HG02840 (cell line): ENCODE results near the gene HAGH.
A peak's percentile ranks its signal among the peaks of the same experiment; 100 is the strongest.

Experiments used
- ATAC-seq: cut with Tn5 transposase; IDR thresholded peaks from one replicate; pipeline ENCODE4 v1.9.1; 2021; ENCODE audit warnings: mild to moderate bottlenecking, moderate library complexity, moderate number of reproducible peaks; ENCODE audit not compliant: unreplicated experiment, low FRiP score

Gene HAGH

GRCh38 chr16:1775846-1776671 is 50.6 kb downstream of the HAGH start:
- no peak for ATAC-seq

DNA sequence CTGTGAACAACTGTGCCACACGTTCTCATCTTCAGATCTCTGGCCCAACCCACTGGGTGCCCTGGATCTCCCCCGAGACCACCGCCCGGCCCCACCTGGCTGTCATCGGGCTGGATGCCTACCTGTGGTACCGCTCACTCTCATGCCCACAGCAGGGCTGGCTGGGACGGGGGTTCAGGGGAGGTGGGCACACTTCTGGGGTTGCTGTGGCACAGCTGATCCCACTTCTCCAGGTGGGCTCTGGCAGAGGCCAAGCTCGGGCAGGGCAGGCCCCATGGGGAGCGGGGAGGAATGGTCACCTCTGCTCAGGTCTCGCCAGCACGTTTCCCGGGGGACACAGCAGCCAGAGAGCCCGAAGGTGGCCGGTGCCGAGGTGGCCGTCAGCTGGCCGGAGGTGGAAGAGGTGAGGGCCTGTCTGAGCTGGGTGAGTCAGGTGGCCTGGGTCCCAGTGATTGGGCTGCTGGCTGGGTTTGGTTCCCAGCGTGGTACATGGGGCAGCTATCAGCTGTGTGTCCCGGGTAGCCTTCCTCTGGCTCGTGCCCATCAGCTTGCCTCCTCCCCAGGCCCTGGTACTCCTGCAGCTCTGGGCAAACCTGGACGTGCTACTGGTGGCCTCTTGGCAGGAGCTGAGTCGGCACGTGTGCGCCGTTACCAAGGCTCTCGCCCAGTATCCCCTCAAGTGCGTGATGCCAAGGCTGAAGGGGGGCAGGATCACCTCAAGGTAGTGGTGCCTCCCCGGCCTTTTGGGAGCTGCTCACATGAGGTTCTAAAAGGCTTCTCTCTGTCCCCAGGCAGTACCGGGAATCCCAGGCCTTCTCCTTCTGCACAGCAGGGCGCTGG is 51.4 kb downstream of the HAGH start:
- ATAC-seq: no peak

DNA sequence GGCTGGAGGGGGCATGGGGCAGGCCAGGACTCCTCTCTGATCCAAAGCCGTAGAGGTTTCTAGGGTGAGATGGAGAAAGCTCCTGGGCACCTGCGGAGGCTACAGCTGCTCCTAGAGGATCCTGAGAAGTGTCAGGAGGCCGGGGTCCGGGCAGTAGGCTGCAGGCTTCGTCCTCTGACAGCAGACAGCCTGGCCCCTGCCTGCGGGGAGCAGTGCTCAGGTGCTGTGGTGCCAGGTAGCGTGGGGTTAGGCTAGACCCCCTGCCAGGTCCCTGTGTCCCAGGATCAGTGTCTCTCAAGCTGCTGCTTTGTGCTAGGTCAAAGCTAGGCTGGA is 52.2 kb downstream of the HAGH start:
- no peak for ATAC-seq

DNA sequence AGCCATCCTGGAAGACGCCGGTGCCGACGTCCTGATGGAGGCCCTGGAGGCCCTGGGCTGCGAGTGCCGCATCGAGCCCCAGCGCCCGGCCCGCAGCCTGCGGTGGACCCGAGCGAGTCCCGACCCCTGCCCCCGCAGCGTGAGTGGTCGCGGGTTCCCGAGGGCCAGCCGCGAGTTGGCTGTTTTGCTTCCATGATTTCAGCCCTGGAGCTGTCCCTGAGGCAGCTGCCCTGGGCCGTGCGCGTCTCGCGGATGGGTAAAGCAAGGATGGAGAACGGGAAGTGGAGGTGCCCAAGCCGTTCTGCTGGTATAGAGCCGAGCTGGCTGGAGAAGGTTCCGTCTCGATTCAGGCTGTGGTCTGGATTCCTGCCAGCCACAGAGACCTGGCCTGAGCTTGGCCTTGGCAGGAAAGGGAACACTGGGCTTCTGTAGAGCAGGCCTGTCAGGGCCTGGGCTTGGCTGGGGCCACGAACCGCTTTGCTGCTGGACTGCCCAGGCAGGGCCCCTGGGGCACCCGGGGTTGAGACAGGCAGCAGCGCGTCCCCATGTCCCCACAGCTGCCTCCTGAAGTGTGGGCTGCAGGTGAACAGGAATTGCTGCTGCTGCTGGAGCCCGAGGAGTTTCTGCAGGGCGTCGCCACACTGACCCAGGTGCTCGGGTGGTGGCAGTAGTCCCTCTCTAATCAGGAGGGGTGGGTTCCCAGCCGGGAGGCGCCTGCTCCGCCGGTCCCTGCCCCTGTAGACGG is 52.8 kb downstream of the HAGH start:
- no peak for ATAC-seq

DNA sequence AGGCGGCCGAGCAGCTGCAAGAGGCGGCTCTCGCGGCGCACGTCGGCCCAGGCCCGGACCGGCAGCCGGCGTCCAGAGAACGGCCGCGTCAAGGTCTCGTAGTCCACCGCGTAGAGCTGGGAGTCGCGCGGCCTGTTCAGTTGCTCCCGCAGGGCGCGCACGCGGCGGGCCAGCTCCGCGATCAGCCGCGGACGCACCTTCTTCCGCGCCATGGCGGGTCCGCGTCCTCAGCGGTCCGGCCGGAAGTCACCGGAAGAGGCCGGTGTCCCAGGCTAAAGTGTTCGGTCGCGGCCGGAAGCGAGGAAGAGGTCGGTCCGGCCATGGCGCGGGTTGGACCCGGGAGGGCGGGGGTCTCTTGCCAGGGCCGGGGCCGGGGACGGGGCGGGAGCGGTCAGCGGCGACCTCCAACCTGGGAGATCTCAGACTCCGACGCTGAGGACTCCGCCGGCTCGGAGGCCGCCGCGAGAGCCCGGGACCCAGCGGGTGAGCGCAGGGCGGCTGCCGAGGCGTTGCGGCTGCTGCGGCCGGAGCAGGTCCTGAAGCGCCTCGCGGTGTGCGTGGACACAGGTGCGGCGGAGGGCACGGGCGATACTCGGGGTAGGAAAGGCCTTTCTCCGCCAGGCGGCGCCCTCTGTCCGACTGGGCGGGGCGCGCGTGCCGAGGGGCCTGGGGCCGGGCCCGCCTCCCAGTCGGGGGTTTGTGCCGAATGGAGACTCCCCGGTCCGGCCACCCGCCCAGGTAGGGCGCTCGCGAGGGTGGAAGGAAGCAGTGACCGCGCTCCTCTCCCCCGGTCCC is 53.5 kb downstream of the HAGH start, which contains the start of gene MRPS34:
Gene MRPS34, minus strand, starts transcription at position 227 of the 795 bp plus-strand sequence. Its CDS starts 15 bp downstream, at position 212.
- ATAC-seq: peak; percentile 45

- ATAC-seq: peak; percentile 9
Measured at GRCh38 chr16:1772362-1772907, 54.2 kb downstream of the HAGH start, which contains the start of gene EME2. Gene EME2, plus strand, starts transcription at chr16:1772810. Its CDS starts 418 bp downstream, at chr16:1773228.

- no peak for ATAC-seq
Measured at GRCh38 chr16:1771864-1772361, 54.7 kb downstream of the HAGH start.

GRCh38 chr16:1771188-1771863 is 55.3 kb downstream of the HAGH start, which contains the start of gene NME3:
Gene NME3, minus strand, starts transcription at chr16:1771543. Its CDS starts 9 bp downstream, at chr16:1771534.
- ATAC-seq: no peak

DNA sequence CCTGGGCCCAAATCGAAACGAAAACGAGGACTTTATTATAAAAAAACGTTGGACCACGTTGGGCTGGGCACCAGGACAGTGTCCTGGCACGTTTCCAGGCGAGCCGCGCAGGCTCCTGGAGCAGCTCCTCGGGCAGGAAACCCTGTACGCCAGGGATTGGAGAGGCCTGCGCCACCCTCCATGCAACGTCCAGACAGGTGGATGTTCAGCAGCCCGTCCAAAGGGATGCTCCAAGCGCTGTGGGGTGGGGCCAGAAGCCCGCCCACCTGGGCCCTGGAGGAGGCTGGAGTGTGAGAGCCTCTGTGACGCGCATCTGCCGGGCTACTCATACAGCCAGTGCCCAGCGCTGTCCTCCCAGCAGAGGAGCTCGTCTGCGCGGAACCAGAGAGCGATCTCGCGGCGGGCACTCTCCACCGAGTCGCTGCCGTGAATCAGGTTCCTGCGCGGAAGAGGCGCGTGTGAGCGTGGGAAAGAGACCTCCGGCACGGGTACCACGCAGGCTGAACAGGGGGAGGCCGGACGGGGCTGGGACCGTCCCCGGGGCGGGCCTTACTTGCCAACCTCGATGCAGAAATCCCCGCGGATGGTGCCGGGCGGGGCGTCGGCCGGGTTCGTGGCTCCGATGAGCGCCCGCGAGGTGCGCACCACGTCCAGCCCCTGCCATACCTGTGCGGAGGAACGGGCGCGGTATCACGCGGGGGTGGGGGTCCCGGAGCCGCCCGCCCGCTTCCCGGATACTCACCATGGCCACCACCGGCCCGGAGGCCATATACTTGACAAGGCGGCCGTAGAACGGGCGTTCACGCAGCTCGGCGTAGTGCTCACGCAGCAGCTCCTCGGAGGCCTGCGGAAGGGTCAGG is 56.1 kb downstream of the HAGH start:
- no peak for ATAC-seq

DNA sequence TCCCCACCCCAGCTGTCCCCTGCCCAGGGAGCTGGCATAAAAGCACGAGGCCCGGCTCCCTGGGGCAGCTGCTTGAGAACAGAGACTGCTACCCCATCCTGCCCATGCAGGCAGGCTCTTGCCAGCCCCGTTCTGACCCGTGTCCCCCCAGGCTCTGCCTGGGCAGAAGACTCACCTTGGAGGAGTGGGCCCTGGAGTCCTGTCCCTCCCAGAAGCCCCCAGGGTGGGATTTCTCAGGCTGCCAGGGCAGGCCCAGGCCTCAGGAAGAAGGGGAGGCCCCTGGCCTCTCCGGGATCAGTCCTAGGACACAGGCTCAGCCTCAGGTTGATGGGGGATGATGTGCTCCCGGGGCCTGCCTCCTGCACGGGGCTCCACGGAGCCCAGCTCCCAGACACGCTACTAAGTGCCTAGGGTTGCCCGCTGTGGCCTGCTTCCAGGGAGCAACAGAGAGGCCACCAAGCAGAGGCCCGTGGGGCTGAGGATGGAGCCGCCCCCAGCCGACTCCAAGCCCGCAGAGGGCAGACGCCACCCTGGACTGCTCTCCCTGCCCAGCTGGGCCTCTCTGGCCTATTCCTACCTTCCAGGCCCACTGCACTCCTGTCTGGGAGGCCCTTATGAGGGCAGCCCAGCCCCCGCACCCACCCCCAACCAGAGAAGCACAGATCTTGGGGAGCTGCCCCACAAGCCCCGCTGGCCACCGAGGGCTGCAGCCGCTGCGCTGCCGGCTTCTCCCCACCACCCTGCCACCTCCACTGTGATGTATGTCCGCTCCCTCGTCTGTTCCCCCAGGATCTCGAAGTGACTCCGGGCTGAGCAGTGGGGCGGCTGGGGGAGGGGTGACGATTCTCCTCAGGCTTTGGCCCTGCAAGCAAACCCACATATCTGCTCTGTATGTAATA is 57.0 kb downstream of the HAGH start:
- no peak for ATAC-seq

DNA sequence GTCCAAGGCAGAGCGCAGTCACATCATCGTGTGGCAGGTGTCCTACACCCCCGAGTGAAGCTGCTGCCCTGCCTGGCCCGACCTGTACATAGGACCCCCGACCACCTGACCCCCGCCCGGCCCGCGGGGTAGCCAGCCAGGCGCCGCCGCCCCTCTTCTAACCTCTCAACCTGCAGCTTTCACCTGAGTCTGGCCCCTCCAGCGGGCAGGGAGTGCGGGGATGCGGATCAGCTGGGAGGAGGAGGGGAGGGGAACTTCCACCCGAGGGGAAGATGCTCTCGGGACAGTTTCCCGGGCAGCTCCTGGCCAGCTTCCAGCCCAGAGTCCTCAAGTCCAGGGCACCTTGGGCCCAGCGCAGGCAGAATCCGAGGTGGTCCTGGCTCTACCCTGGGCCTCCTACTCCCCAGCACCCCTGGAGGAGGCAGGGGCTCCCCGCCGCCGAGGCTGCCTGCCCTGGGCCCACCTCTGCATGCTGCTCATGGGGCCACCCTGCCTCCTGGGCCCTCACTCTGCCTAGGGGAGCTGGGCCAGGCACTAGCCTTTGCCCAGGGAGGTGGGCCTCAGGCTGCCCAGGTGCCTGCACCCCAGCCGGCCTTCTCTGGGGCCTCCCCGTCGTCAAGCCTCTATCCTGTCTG is 57.7 kb downstream of the HAGH start:
- no peak for ATAC-seq

DNA sequence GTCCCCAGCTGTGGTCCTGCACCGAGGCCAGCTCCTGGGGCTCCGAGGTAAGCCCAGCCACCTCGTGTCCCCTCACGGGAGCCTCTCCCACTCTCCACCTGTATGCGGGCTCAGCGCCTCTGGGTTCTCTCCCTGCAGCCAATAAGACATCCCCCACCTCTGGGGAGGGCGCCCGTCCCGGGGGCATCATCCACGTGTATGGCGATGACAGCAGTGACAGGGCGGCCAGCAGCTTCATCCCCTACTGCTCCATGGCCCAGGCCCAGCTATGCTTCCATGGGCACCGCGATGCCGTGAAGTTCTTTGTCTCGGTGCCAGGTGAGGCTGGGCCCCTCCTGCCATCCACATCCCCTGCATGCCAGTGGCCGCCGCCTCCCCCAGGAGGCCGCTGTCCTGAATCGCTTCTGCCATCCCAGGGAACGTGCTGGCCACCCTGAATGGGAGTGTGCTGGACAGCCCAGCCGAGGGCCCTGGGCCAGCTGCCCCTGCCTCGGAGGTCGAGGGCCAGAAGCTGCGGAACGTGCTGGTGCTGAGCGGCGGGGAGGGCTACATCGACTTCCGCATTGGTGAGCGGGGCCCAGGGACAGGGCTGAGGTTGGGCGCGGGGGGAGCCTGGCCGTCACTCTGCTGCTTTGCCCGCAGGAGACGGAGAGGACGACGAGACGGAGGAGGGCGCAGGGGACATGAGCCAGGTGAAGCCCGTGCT is 58.4 kb downstream of the HAGH start:
- ATAC-seq: no peak

DNA sequence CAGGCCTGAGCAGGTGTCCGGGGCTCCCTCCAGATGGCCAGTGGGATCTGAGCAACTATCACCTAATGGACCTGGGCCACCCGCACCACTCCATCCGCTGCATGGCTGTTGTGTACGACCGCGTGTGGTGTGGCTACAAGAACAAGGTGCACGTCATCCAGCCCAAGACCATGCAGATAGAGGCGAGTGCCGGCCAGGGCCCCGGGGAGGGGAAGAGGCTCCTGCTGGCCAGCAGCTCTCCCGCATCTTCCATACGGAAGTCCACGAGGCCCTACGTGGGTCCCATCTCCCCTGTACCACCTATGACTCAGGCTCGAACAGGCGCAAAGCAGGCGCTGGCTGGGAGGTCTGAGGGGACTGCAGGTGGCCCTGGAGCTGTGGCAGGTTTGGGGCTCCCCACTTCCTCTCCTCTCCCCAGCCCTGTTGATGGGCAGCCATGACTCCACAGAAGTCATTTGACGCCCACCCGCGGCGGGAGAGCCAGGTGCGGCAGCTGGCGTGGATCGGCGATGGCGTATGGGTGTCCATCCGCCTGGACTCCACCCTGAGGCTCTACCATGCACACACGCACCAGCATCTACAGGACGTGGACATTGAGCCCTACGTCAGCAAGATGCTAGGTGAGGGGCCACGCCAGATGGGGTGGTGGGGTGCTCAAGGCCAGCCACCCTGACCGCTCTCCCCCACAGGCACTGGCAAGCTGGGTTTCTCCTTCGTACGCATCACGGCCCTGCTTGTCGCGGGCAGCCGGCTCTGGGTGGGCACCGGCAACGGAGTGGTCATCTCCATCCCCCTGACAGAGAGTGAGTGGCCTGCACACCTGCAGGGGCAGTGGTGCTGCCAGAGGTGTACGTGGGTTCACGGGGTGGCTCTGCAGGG is 59.3 kb downstream of the HAGH start:
- no peak for ATAC-seq

- no peak for ATAC-seq
Measured at GRCh38 chr16:1766701-1767100, 59.9 kb downstream of the HAGH start.

DNA sequence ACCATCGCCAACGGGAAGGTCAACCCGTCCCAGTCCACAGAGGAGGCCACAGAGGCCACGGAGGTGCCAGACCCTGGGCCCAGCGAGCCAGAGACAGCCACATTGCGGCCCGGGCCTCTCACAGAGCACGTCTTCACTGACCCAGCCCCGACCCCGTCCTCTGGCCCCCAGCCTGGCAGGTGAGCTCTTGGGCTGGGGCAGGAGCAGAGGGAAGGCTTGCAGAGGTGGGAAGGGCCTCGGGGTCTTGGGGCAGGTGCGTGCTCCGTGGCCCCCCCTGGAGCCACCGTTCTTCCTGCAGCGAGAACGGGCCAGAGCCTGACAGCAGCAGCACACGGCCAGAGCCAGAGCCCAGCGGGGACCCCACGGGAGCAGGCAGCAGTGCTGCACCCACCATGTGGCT is 60.4 kb downstream of the HAGH start:
- no peak for ATAC-seq
